Common myeloid progenitor, CD34-positive (primary cell): ENCODE measurements around the gene CCS.

Experiments used
- CTCF ChIA-PET: fragments of 350-600 bp; sonication (Branson Sonifier 250); formaldehyde crosslinking; loops from one replicate; lab custom pipeline; 2021; ENCODE audit warnings: antibody characterized with exemption; lab: Charles Lee
- POLR2A ChIA-PET: fragments of 350-600 bp; sonication (Branson Sonifier 250); formaldehyde crosslinking; loops from one replicate; lab custom pipeline; 2021; ENCODE audit warnings: antibody characterized with exemption; lab: Charles Lee
- DNase-seq, 3 donors: peaks; one replicate each; pipeline versions ENCODE4 v3.0.0 to v3.0.0-alpha.2; 2013
- H3K27ac ChIP-seq, 2 experiments: 1 replicate in 1 of 2; 2 replicates in 1 of 2; pipeline ENCODE4 v1.7.0; 2013; ENCODE audit warnings: inconsistent platforms in 2 of 2, low read length in 2 of 2, mild to moderate bottlenecking in 2 of 2, low read depth in 1 of 2, moderate library complexity in 1 of 2; ENCODE audit not compliant: severe bottlenecking in 2 of 2, insufficient read depth in 1 of 2, poor library complexity in 1 of 2
- H3K27me3 ChIP-seq, 5 experiments: replicated peaks in 2 of 5; 1 replicate in 3 of 5; 2 replicates in 2 of 5; pipeline versions ENCODE4 v1.6.1 to v1.7.0; 2013; ENCODE audit warnings: low read length in 4 of 5, mild to moderate bottlenecking in 2 of 5, moderate library complexity in 2 of 5, inconsistent platforms in 1 of 5; ENCODE audit not compliant: insufficient read depth in 5 of 5, control insufficient read depth in 4 of 5
- H3K36me3 ChIP-seq, 4 experiments: 1 replicate in 2 of 4; 2 replicates in 2 of 4; pipeline versions ENCODE4 v1.6.1 to v1.7.0; 2013; ENCODE audit warnings: low read length in 3 of 4, control low read depth in 1 of 4, mild to moderate bottlenecking in 1 of 4; ENCODE audit not compliant: control insufficient read depth in 4 of 4, insufficient read depth in 4 of 4
- H3K4me1 ChIP-seq, 4 experiments: 1 replicate in 3 of 4; 2 replicates in 1 of 4; pipeline versions ENCODE4 v1.6.1 to v1.7.1; 2013; ENCODE audit warnings: low read length in 3 of 4, mild to moderate bottlenecking in 3 of 4, control low read depth in 1 of 4, inconsistent platforms in 1 of 4, moderate library complexity in 1 of 4; ENCODE audit not compliant: control insufficient read depth in 4 of 4, insufficient read depth in 4 of 4; ENCODE audit errors: control extremely low read depth in 1 of 4
- H3K4me3 ChIP-seq, 7 experiments: 1 replicate in 4 of 7; 2 replicates in 3 of 7; pipeline versions ENCODE4 v1.5.1 to v1.7.0; 2013; ENCODE audit warnings: mild to moderate bottlenecking in 7 of 7, low read length in 6 of 7, moderate library complexity in 6 of 7, inconsistent platforms in 2 of 7, low read depth in 2 of 7, control low read depth in 1 of 7; ENCODE audit not compliant: insufficient read depth in 4 of 7, control insufficient read depth in 1 of 7; ENCODE audit errors: extremely low read depth in 1 of 7
- H3K9me3 ChIP-seq, 5 experiments: 1 replicate in 4 of 5; 2 replicates in 1 of 5; pipeline versions ENCODE4 v1.6.1 to v1.7.1; 2013; ENCODE audit warnings: low read length in 4 of 5, mild to moderate bottlenecking in 2 of 5, inconsistent platforms in 1 of 5, low read depth in 1 of 5, moderate library complexity in 1 of 5; ENCODE audit not compliant: control insufficient read depth in 4 of 5, insufficient read depth in 2 of 5; ENCODE audit errors: control extremely low read depth in 1 of 5
- WGBS: methylation state at CpG from one replicate; pipeline ENCODE4 v1.1.5; 2013; ENCODE audit not compliant: insufficient coverage; 5-methylcytosine and 5-hydroxymethylcytosine counted together

The CCS gene

GRCh38 chr11:66617155-66617834, 24.3 kb downstream of the CCS start:
- peak in 1 of 3 donors; percentile 82 for DNase-seq

DNA sequence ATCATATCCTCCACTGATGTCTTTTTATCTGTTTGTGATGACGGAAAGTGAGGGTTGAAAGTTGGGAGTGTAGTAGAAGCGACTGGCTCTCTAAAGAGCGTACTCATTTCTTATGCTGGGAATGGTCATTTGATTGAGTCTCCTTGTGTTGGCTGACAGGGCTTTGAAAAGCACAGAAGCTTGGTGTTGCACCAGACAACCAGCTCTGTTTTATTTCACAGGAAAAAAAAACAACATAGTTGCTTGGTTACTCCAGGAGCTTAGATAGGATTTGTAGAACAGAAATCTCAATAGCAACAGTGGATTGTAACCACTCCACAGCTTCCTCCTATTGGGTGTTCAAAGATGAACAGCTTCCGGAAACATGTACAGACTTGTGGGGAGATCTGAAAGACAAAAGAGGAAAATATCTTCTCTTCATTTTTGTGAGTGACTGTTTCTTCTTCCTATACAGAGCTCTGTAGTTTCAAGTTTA, 26.1 kb downstream of the CCS start:
- DNase-seq, result peak; percentile 76 to 94 (median 92)
- 81% methylated on average over 3 of the region's 4 CpGs for WGBS
- POLR2A ChIA-PET, result interaction anchor here (0.7 to 1.0 kb wide), 2 partner anchors 11 to 73 kb away, joined by 3 to 7 read pairs; partner anchors contain the start of gene ZDHHC24

More at GRCh38 chr11:66617155-66617834, 24.3 kb downstream of the CCS start:
- Histone ChIP-seq H3K27me3 (no peaks in the 10 kb centered on the region), H3K36me3 (peaks cover 0 to 41% (median 18%) of the 10 kb centered on the region in 4 experiments), H3K9me3 (no peaks in the 10 kb centered on the region), H3K4me1 (peaks cover 18 to 35% (median 28%) of the 10 kb centered on the region in 4 experiments), H3K27ac (peak overlapping the region; percentile 93 to 97), H3K4me3 (peak overlapping the region; percentile 90 to 100 (median 96))
- ChIA-PET CTCF (interaction anchor here (0.9 to 2.9 kb wide), 8 partner anchors 10 to 25 kb away, joined by 3 to 10 read pairs (median 4); partner anchors contain the start of genes CCDC87, CCS and RBM4), POLR2A (interaction anchor here (0.7 to 2.4 kb wide), 12 partner anchors 12 to 71 kb away, joined by 3 to 16 read pairs (median 4); partner anchors contain the start of genes ACTN3, CCDC87, CCS and RBM4)
- 0% methylated on average over 23 of the region's 38 CpGs for WGBS

GRCh38 chr11:66624450-66624849, 31.5 kb downstream of the CCS start:
- ChIA-PET CTCF (interaction anchor here (0.7 to 7.2 kb wide), 6 partner anchors 9 to 54 kb away, joined by 3 to 52 read pairs (median 6); partner anchors contain the start of genes CCDC87, CCS, RBM4 and RBM4B), POLR2A (interaction anchor here (1.6 kb wide), 1 partner anchor 14 kb away, joined by 6 read pairs; the partner anchor contains the start of gene RBM4)
- no peak overlapping the region for H3K4me3 ChIP-seq
- WGBS, result 99% methylated on average over 16 of the region's 16 CpGs
- no peak for DNase-seq
- no peaks in the 10 kb centered on the region for H3K9me3 ChIP-seq
- H3K27ac ChIP-seq, result no peak overlapping the region
- H3K4me1 ChIP-seq, result peaks cover 5 to 20% (median 12%) of the 10 kb centered on the region in 4 experiments
- peaks cover 20 to 91% (median 72%) of the 10 kb centered on the region in 4 experiments for H3K36me3 ChIP-seq
- no peaks in the 10 kb centered on the region for H3K27me3 ChIP-seq

More for the DNA sequence above, 26.1 kb downstream of the CCS start:
- Histone ChIP-seq H3K36me3 (peaks cover 0 to 59% (median 32%) of the 10 kb centered on the region in 4 experiments), H3K27ac (peak overlapping the region; percentile 93 to 97), H3K9me3 (no peaks in the 10 kb centered on the region), H3K4me3 (peak overlapping the region in 6 of 7 experiments; percentile 90 to 100 (median 96)), H3K27me3 (no peaks in the 10 kb centered on the region), H3K4me1 (peaks cover 21 to 44% (median 33%) of the 10 kb centered on the region in 4 experiments)
- CTCF ChIA-PET, result interaction anchor here (0.6 to 3.5 kb wide), 10 partner anchors 9 to 49 kb away, joined by 3 to 15 read pairs (median 3); partner anchors contain the start of genes CCDC87, CCS and RBM4

- Histone ChIP-seq H3K4me1 (peaks cover 0 to 15% (median 8%) of the 10 kb centered on the region in 4 experiments), H3K4me3 (no peak overlapping the region), H3K27me3 (no peaks in the 10 kb centered on the region), H3K36me3 (peaks cover 20 to 94% (median 76%) of the 10 kb centered on the region in 4 experiments), H3K9me3 (no peaks in the 10 kb centered on the region), H3K27ac (no peak overlapping the region)
- 99% methylated on average over 24 of the region's 26 CpGs for WGBS
- DNase-seq, result no peak
- ChIA-PET POLR2A (interaction anchor here (1.6 kb wide), 1 partner anchor 13 kb away, joined by 6 read pairs; the partner anchor contains the start of gene RBM4), CTCF (interaction anchor here (0.7 to 7.2 kb wide), 6 partner anchors 8 to 53 kb away, joined by 3 to 52 read pairs (median 6); partner anchors contain the start of genes CCDC87, CCS, RBM4 and RBM4B)
Measured at GRCh38 chr11:66625041-66625751, 32.2 kb downstream of the CCS start.

- peaks cover 0 to 15% (median 8%) of the 10 kb centered on the region in 4 experiments for H3K4me1 ChIP-seq
- DNase-seq, result no peak
- ChIA-PET CTCF (interaction anchor here (1.5 to 7.2 kb wide), 2 partner anchors 12 to 46 kb away, joined by 3 to 52 read pairs; partner anchors contain the start of gene RBM4), POLR2A (interaction anchor here (0.6 to 1.6 kb wide), 2 partner anchors 12 to 295 kb away, joined by 3 to 6 read pairs; partner anchors contain the start of gene RBM4)
- H3K4me3 ChIP-seq, result no peak overlapping the region
- H3K27ac ChIP-seq, result no peak overlapping the region
- H3K36me3 ChIP-seq, result peaks cover 24 to 97% (median 77%) of the 10 kb centered on the region in 4 experiments
- WGBS, result 100% methylated on average over 1 of the region's 9 CpGs
- no peaks in the 10 kb centered on the region for H3K9me3 ChIP-seq
- no peaks in the 10 kb centered on the region for H3K27me3 ChIP-seq
Measured at GRCh38 chr11:66625752-66626149, 32.8 kb downstream of the CCS start.

DNA sequence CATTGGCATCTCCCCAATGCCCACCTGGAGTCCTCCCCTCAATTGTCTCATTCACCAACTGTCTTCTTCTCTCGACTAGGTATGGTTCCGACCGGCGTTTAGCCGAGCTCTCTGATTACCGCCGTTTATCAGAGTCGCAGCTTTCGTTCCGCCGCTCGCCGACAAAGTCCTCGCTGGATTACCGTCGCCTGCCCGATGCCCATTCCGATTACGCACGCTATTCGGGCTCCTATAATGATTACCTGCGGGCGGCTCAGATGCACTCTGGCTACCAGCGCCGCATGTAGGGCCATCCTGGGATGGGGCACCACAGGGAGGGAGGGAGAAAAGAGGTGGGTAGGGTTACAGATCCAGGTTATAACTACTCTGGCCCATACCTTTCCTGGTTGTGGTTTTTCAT, 33.4 kb downstream of the CCS start:
- Histone ChIP-seq H3K4me1 (peaks cover 0 to 11% (median 6%) of the 10 kb centered on the region in 4 experiments), H3K27ac (no peak overlapping the region), H3K27me3 (no peaks in the 10 kb centered on the region), H3K36me3 (peaks cover 24 to 92% (median 74%) of the 10 kb centered on the region in 4 experiments), H3K9me3 (no peaks in the 10 kb centered on the region), H3K4me3 (no peak overlapping the region)
- 97% methylated on average over 22 of the region's 25 CpGs for WGBS
- ChIA-PET CTCF (interaction anchor here (0.7 to 7.2 kb wide), 3 partner anchors 12 to 47 kb away, joined by 3 to 52 read pairs (median 3); partner anchors contain the start of genes CCDC87 and RBM4), POLR2A (interaction anchor here (0.6 kb wide), 1 partner anchor 295 kb away, joined by 3 read pairs; no protein-coding TSS in a partner anchor)
- DNase-seq, result no peak
